Fibroblast of lung (primary cell): ENCODE data around the gene SULT1C2. TPM values are rescaled to one million over a fixed set of nuclear protein-coding genes. Genes with fewer than 3 reads are reported as not detected.

ENCODE experiments used
- DNase-seq, 2 donors: peaks; one replicate each; pipeline versions ENCODE4 v3.0.0 to v3.0.0-alpha.2; 2010; ENCODE audit warnings: low read depth in 2 of 2
- H2AFZ ChIP-seq: 2 replicates; pipeline ENCODE4 v1.5.1; 2012; ENCODE audit warnings: low read length, control low read depth, inconsistent platforms
- H3K27ac ChIP-seq: 2 replicates; pipeline ENCODE4 v1.5.1; 2011; ENCODE audit warnings: low read length, control low read depth; ENCODE audit not compliant: insufficient read depth
- H3K27me3 ChIP-seq: 2 replicates; pipeline ENCODE4 v1.5.1; 2011; ENCODE audit warnings: mild to moderate bottlenecking, low read length; ENCODE audit not compliant: control insufficient read depth, insufficient read depth
- H3K36me3 ChIP-seq: 2 replicates; pipeline ENCODE4 v1.5.1; 2011; ENCODE audit warnings: low read length; ENCODE audit not compliant: control insufficient read depth, insufficient read depth
- H3K4me1 ChIP-seq: 2 replicates; pipeline ENCODE4 v1.5.1; 2011; ENCODE audit warnings: low read length; ENCODE audit not compliant: control insufficient read depth, insufficient read depth; ENCODE audit errors: extremely low read depth
- H3K4me2 ChIP-seq: 2 replicates; pipeline ENCODE4 v1.5.1; 2011; ENCODE audit warnings: low read length, control low read depth; ENCODE audit not compliant: insufficient read depth; ENCODE audit errors: extremely low read depth
- H3K4me3 ChIP-seq, 4 experiments: fragments of 200-600 bp in 1 of 4; sonication (generic) in 1 of 4; replicated peaks in 1 of 4; 2 replicates each; pipeline ENCODE4 v1.5.1; 2011 to 2016; ENCODE audit warnings: low read length in 4 of 4, low read depth in 3 of 4, mild to moderate bottlenecking in 3 of 4, control low read depth in 2 of 4, inconsistent platforms in 1 of 4, mixed read lengths in 1 of 4; ENCODE audit not compliant: insufficient read depth in 1 of 4; ENCODE audit errors: control extremely low read depth in 1 of 4
- H3K79me2 ChIP-seq: 2 replicates; pipeline ENCODE4 v1.5.1; 2012; ENCODE audit warnings: mild to moderate bottlenecking, low read length, inconsistent platforms; ENCODE audit not compliant: control insufficient read depth, insufficient read depth
- H3K9ac ChIP-seq: 2 replicates; pipeline ENCODE4 v1.5.1; 2011; ENCODE audit warnings: mild to moderate bottlenecking, low read length, control low read depth; ENCODE audit not compliant: insufficient read depth
- H3K9me3 ChIP-seq: 2 replicates; pipeline ENCODE4 v1.5.1; 2012; ENCODE audit warnings: low read depth, low read length; ENCODE audit not compliant: control insufficient read depth, insufficient read depth
- H4K20me1 ChIP-seq: 2 replicates; pipeline ENCODE4 v1.5.1; 2011; ENCODE audit warnings: low read length; ENCODE audit not compliant: control insufficient read depth, insufficient read depth; ENCODE audit errors: extremely low read depth
- CTCF ChIP-seq, 2 donors: IDR thresholded peaks in 1 of 2; conservative IDR thresholded peaks in 1 of 2; 1 replicate in 1 of 2; 2 replicates in 1 of 2; pipeline ENCODE4 v1.5.1; 2011 to 2012; ENCODE audit warnings: low read length in 2 of 2, control low read depth in 1 of 2, inconsistent platforms in 1 of 2, low read depth in 1 of 2, mild to moderate bottlenecking in 1 of 2
- EZH2 ChIP-seq: IDR thresholded peaks from 2 replicates; pipeline ENCODE4 v1.5.1; 2012; ENCODE audit warnings: low read length, control low read depth, mild to moderate bottlenecking; ENCODE audit errors: missing control alignments
- polyA plus RNA-seq, 2 donors: library from polyadenylated mRNA; depleted of rRNA in 1 of 2; stranded (reverse) in 1 of 2; unstranded in 1 of 2; fragments of >200 nt; gene quantifications; 2 replicates each; pipeline ENCODE4 v1.2.1, GENCODE V29; 2011 to 2012; ENCODE audit warnings: missing spikeins in 1 of 2
- total RNA-seq: library from RNA; depleted of rRNA; stranded (reverse); fragments of >200 nt; gene quantifications from 2 replicates; pipeline ENCODE4 v1.2.1, GENCODE V29; 2014

Gene SULT1C2
- total and polyA plus RNA-seq, 2 donors (not counting 1 experiment from before 2014, with no cell fraction given): under 0.01 TPM; not detected in 1

DNA sequence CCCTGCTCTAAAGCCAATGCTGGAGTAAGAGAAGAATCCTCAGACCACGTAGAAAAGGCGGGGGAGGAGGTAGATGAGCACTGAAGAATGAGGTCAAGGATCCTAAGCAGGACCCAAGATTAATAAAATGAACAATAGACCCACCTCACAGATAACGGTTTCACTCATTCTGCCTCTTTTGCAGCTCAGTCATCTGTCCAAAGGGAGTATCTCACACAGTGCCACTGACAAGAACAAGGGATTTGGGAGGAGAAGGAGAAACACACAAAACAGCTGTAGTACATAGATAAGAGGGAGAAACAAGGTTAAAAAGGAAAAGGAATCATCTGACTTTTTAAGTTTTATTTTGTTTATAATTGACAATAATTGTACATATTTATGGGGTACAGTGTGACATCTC is 58.1 kb downstream of the SULT1C2 start:
- no peaks in the 10 kb centered on the region for H3K36me3 ChIP-seq
- H4K20me1 ChIP-seq: no peaks in the 10 kb centered on the region
- H2AFZ ChIP-seq: no peak overlapping the region
- no peak overlapping the region for H3K4me2 ChIP-seq
- no peak for TF ChIP-seq CTCF (conservative IDR thresholded peaks at IDR 0.05 in 1 of 2, IDR thresholded peaks at IDR 0.05 in 1 of 2; ENCODE audit: low read depth in 1 of 2, low read length in 2 of 2)
- TF ChIP-seq EZH2: no peak
- no peak overlapping the region for H3K9ac ChIP-seq
- no peak for DNase-seq
- no peaks in the 10 kb centered on the region for H3K79me2 ChIP-seq
- peaks cover 3% of the 10 kb centered on the region for H3K27me3 ChIP-seq
- H3K9me3 ChIP-seq: no peaks in the 10 kb centered on the region
- no peaks in the 10 kb centered on the region for H3K4me1 ChIP-seq
- no peak overlapping the region for H3K27ac ChIP-seq
- no peak overlapping the region for H3K4me3 ChIP-seq

DNA sequence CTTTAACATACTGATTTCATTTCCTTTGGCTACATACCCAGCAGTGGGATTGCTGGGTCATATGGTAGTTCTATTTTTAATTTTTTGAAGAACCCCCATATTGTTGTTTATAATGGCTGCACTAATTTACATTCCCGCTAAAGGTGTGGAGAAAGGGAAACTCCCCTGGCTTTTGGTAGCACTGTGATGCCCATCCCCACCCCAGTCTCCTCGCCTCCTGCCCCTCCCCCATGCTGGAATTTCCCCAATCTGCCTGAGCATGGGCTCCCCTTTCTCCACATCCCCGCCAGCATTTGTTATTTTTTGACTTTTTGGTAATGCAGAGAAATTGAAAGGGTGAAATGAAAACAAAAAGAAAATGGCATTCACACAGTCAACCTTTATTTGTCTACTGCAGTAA is 59.1 kb downstream of the SULT1C2 start:
- Histone ChIP-seq H2AFZ (no peak overlapping the region), H3K27me3 (peaks cover 3% of the 10 kb centered on the region), H3K4me3 (no peak overlapping the region), H3K4me2 (no peak overlapping the region), H3K36me3 (no peaks in the 10 kb centered on the region), H4K20me1 (no peaks in the 10 kb centered on the region), H3K79me2 (no peaks in the 10 kb centered on the region), H3K27ac (no peak overlapping the region), H3K9me3 (no peaks in the 10 kb centered on the region), H3K4me1 (no peaks in the 10 kb centered on the region), H3K9ac (no peak overlapping the region)
- no peak for DNase-seq
- TF ChIP-seq EZH2 (no peak), CTCF (conservative IDR thresholded peaks at IDR 0.05 in 1 of 2, IDR thresholded peaks at IDR 0.05 in 1 of 2; ENCODE audit: low read depth in 1 of 2, low read length in 2 of 2) (no peak)

DNA sequence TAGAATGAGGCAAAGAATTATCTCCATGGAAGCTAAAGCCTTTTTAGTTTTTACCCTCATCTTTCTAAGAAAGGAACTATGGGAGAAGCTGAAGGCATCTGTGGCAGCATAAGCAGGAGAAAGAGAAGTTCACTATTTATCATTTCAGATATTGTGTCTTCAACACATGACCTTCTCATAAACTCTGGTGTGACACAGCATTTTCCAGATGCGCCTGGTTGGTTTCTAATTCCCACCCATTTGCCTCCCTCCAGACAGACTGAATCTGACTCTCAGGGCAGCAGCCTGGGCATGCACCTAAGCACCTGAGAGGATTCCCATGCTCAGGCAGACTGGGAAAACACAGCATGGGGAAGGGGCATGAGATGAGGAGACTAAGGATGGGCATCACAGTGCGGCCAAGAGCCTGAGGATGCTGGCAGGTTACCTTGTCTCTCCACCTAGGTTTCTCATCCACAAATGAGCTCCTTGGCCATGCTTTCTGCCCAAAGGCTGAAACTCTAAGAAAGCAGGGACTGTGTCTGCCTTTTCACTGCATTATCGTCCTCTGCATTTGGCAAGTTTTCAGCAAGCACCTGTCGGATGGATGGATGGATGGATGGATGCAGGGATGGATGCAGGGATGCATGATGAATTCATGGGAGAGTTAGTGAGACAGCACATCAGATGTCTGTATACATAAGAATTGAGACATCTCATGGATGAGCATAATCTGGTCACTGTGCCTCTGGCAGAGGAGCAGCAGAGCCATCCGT is 60.3 kb downstream of the SULT1C2 start:
- no peak for DNase-seq
- Histone ChIP-seq H3K4me2 (no peak overlapping the region), H3K9ac (no peak overlapping the region), H3K4me3 (no peak overlapping the region), H2AFZ (no peak overlapping the region), H3K4me1 (no peaks in the 10 kb centered on the region), H3K27ac (no peak overlapping the region), H3K36me3 (no peaks in the 10 kb centered on the region), H3K9me3 (no peaks in the 10 kb centered on the region), H4K20me1 (no peaks in the 10 kb centered on the region), H3K79me2 (no peaks in the 10 kb centered on the region), H3K27me3 (peaks cover 3% of the 10 kb centered on the region)
- TF ChIP-seq EZH2: no peak
- TF ChIP-seq CTCF (conservative IDR thresholded peaks at IDR 0.05 in 1 of 2, IDR thresholded peaks at IDR 0.05 in 1 of 2; ENCODE audit: low read depth in 1 of 2, low read length in 2 of 2): no peak
